HL-60/S4 treated with retinoic acid at 250 ng/mL for 4 days and 3 days (cell line): Measurements from ENCODE around the gene GNLY.
"Not testable (repeated sequence)": the region's sequence is repeated elsewhere in the genome, so short reads cannot be mapped to it uniquely, and the experiment has no call there.

Experiments used
- in situ Hi-C: fragments of 300-500 bp; cut with MboI; formaldehyde crosslinking; loops from 2 replicates; pipeline ENCODE4 v1.7.0; 2022; ENCODE audit warnings: low sequenced_read_pairs

GNLY gene

GRCh38 chr2:85694052-85695025, at the start of gene GNLY:
GNLY (plus strand) TSS chr2:85694358; CDS start chr2:85694419, 61 bp downstream.
- in situ Hi-C loops: no loop called here

GRCh38 chr2:85644909-85645308, 49.2 kb upstream of the GNLY start:
- in situ Hi-C loops: no loop called here

GRCh38 chr2:85646166-85646565, 48.0 kb upstream of the GNLY start:
- in situ Hi-C loops: no loop called here

DNA sequence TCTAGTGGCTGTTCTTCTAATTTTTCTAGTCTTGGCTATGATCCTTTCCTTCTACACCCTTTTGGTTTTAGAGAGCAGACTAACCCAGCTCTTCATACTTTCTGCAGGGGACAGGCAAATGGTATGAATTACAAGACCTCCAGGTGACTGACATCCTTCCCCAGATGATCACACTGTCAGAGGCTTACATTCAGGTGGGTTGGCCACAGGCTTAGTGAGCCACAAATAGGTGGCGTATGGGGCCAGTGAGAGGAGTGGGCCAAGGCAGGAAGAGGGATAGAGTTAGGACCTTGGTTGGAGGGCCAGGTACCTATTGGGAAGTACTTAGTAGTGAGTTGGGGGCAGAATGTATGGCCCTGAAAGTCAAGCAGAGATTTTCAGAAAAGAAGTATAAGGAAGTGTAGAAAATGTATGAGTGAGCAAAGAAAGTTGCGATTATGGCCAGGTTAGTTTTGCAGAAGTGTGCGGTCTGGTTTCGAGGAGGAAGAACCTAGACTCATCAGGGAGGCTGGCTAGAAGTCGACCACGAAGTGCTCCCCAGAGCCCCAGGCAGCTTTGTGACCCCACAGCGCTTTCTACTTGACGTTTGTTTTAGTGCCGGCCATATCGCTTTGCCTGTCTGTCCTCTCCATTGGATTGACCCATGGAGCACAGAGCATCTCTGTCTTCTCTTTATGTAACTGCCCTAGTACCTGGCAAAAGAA, 46.2 kb upstream of the GNLY start:
- in situ Hi-C loops: no loop called here

- in situ Hi-C loops: no loop called here
These were observed 45.5 kb upstream of the GNLY start for GRCh38 chr2:85648619-85649018.

- in situ Hi-C loops: no loop called here
These were observed 44.7 kb upstream of the GNLY start for GRCh38 chr2:85649201-85650190.

DNA sequence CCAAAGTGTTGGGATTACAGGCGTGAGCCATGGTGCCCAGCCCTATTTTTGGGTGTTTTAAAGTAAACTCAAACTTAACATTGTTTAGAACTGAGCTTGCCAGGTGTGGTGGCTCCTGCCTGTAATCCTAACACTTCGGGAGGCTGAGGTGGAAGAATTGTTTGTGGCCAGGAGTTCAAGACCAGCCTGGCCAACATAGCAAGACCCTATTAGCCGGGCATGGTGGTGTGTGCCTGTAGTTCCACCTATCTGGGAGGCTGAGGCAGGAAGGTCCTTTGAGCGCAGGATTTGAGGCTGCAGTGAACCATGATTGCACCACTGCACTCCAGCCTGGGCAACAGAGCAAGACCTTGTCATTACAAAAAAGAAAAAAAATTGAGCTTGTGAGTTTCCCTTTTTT, 43.7 kb upstream of the GNLY start:
- in situ Hi-C loops: no loop called here

GRCh38 chr2:85651097-85651496, 43.1 kb upstream of the GNLY start:
- in situ Hi-C loops: no loop called here

GRCh38 chr2:85652056-85652455, 42.1 kb upstream of the GNLY start:
- in situ Hi-C loops: no loop called here

DNA sequence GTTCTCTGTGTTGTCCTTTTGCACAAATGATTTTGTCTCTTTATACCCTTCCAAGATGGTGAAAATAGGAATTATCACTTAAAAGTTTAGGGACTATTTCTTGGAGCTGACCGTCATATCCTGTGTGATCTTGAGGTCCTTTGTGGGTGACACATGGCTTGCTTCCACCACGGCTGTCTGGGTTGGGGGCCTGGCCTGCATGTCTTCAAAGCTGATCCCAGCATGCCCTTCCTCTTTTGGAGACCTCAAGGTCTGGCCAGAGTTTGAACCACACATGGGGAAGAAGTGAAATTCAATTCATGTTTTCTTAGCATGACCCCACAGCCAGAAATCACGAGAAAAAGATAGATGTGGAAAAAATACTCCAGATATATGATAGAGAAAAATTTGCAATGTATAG, 40.2 kb upstream of the GNLY start:
- in situ Hi-C loops: no loop called here

- in situ Hi-C loops: no loop called here
These were observed 38.2 kb upstream of the GNLY start for GRCh38 chr2:85655961-85656417.

- in situ Hi-C loops: no loop called here
These were observed 37.7 kb upstream of the GNLY start for GRCh38 chr2:85656468-85656867.

- in situ Hi-C loops: not testable (repeated sequence)
These were observed 36.8 kb upstream of the GNLY start for GRCh38 chr2:85657399-85657798.

DNA sequence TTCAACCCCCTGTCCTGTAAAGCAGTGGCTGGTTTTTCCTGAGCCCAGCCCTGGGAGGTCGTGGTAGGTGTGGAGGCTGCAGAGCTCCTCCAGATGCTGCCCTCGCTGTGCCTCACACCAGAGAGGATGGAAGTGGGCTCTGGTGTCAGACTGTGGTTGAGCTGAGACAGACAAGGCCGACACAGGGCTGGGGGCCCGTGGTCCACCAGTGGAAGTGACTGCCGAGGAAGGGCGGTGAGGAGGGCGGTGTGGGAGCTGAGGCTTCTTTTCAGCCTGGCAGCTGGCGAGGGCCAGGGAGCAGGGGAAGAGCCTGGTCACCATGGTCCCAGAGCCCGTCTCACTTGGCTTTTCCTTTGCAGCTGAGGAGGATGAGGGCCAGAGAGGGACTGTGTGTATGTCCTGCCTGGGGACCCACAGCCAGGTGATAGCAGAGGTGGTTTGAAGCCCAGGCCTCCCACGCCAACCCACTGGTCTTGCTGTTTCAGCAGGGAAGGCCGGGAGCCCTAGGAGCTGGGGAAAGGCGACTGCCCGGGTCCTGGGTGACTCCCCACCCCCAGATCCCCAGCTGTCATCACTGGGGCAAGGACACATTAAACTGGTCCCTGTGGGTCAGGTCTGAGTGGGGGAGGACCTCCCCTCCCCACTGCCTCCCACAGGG, 34.7 kb upstream of the GNLY start:
- in situ Hi-C loops: no loop called here

DNA sequence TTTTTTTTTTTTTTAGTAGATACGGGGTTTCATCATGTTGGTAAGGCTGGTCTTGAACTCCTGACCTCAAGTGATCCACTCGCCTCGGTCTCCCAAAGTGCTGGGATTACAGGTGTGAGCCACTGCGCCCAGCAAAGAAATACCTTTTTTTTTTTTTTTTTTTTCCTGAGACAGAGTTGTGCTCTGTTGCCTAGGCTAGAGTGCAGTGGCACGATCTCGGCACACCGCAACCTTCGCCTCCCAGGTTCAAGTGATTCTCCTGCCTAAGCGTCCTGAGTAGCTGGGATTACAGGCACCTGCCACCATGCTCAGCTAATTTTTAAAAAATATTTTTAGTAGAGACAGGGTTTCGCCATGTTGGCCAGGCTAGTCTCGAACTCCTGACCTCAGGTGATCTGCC, 33.9 kb upstream of the GNLY start:
- in situ Hi-C loops: not testable (repeated sequence)

GRCh38 chr2:85660725-85661124, 33.4 kb upstream of the GNLY start:
- in situ Hi-C loops: no loop called here

DNA sequence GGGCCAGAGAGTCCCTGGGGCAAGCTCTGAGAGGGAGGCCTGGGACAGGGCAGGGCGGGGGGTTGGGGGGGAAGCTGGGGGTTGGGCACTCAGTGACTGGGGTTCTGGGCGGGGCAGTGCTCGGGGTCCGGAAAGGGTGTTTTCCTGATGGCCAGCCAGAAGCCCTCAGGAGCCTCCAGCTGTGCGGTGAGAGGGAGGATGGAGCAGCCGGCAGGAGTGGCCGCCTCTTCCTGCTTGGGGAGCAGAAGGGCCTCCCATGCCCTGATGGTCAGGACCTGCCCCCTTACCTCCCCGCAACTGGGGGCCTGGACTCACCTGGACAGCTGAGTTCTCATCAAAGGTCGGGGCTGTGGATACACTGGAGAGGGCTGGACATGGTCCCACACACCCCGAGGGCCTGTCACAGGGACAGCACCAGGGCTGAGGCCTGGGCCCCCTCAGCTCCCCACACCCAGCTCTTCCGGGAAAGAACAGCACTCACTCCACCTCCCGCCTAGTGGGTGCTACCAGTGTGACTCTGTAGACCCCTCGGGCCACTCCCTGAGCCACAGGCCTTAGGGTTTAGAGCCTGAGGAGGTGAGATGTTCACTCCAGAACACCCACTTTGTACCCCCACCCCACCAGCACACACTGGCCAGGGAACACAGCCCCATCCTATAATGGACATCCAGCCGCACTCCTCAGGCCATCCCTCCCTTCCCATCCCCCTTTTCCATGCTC, 32.9 kb upstream of the GNLY start:
- in situ Hi-C loops: no loop called here

- in situ Hi-C loops: no loop called here
These were observed 31.1 kb upstream of the GNLY start for GRCh38 chr2:85662899-85663593.
